Measurements from ENCODE around the gene CTNNAL1.

Gene CTNNAL1

GRCh38 chr9:109033941-109034700 lies 20.8 kb upstream of the CTNNAL1 start:
- H3K36me3 ChIP-seq (ENCODE audit: insufficient read depth, low read length) = peaks cover 56% of the 10 kb centered on the region
- no peaks in the 10 kb centered on the region for H3K27me3 ChIP-seq (ENCODE audit: insufficient read depth, low read length)
- H3K4me3 ChIP-seq (ENCODE audit: low read depth, low read length, poor library complexity, severe bottlenecking) = no peak overlapping the region
- no peak for TF ChIP-seq CTCF (IDR thresholded peaks at IDR 0.05; ENCODE audit: low read length)
- TF ChIP-seq EZH2 (IDR thresholded peaks at IDR 0.05; ENCODE audit: borderline replicate concordance, low read length) = no peak
- H3K4me1 ChIP-seq (ENCODE audit: insufficient read depth, low read length, severe bottlenecking) = no peaks in the 10 kb centered on the region
- H3K9me3 ChIP-seq (ENCODE audit: low read length) = no peaks in the 10 kb centered on the region
- H3K27ac ChIP-seq (ENCODE audit: low read depth, low read length, poor library complexity, severe bottlenecking) = no peak overlapping the region
- H2AFZ ChIP-seq (ENCODE audit: low read length) = no peak overlapping the region
- no peaks in the 10 kb centered on the region for H3F3A ChIP-seq (ENCODE audit: insufficient read depth, low read length)
- no peaks in the 10 kb centered on the region for H3K79me2 ChIP-seq (ENCODE audit: insufficient read depth, low read length)
- H3K4me2 ChIP-seq (ENCODE audit: low read length) = no peak overlapping the region
- no peak overlapping the region for H3K9ac ChIP-seq (ENCODE audit: low read length)
- no peaks in the 10 kb centered on the region for H3K9me2 ChIP-seq (ENCODE audit: low read depth, low read length)
- H4K20me1 ChIP-seq (ENCODE audit: insufficient read depth, low read length) = no peaks in the 10 kb centered on the region

GRCh38 chr9:109031241-109031640 lies 17.9 kb upstream of the CTNNAL1 start:
- peaks cover 36% of the 10 kb centered on the region for H3K36me3 ChIP-seq (ENCODE audit: insufficient read depth, low read length)
- H3K4me2 ChIP-seq (ENCODE audit: low read length) = no peak overlapping the region
- H3K27ac ChIP-seq (ENCODE audit: low read depth, low read length, poor library complexity, severe bottlenecking) = no peak overlapping the region
- TF ChIP-seq EZH2 (IDR thresholded peaks at IDR 0.05; ENCODE audit: borderline replicate concordance, low read length) (no peak), CTCF (IDR thresholded peaks at IDR 0.05; ENCODE audit: low read length) (no peak)
- no peaks in the 10 kb centered on the region for H3K9me3 ChIP-seq (ENCODE audit: low read length)
- H4K20me1 ChIP-seq (ENCODE audit: insufficient read depth, low read length) = no peaks in the 10 kb centered on the region
- no peaks in the 10 kb centered on the region for H3K9me2 ChIP-seq (ENCODE audit: low read depth, low read length)
- H3K27me3 ChIP-seq (ENCODE audit: insufficient read depth, low read length) = no peaks in the 10 kb centered on the region
- H3K4me1 ChIP-seq (ENCODE audit: insufficient read depth, low read length, severe bottlenecking) = no peaks in the 10 kb centered on the region
- H3K79me2 ChIP-seq (ENCODE audit: insufficient read depth, low read length) = no peaks in the 10 kb centered on the region
- H3F3A ChIP-seq (ENCODE audit: insufficient read depth, low read length) = no peaks in the 10 kb centered on the region
- no peak overlapping the region for H3K9ac ChIP-seq (ENCODE audit: low read length)
- H2AFZ ChIP-seq (ENCODE audit: low read length) = no peak overlapping the region
- H3K4me3 ChIP-seq (ENCODE audit: low read depth, low read length, poor library complexity, severe bottlenecking) = no peak overlapping the region

GRCh38 chr9:109030426-109030825 lies 17.1 kb upstream of the CTNNAL1 start:
- Histone ChIP-seq H3K9me3 (ENCODE audit: low read length) (no peaks in the 10 kb centered on the region), H3K9me2 (ENCODE audit: low read depth, low read length) (no peaks in the 10 kb centered on the region), H3K27me3 (ENCODE audit: insufficient read depth, low read length) (no peaks in the 10 kb centered on the region), H3K79me2 (ENCODE audit: insufficient read depth, low read length) (no peaks in the 10 kb centered on the region), H2AFZ (ENCODE audit: low read length) (no peak overlapping the region), H3K4me2 (ENCODE audit: low read length) (no peak overlapping the region), H3K9ac (ENCODE audit: low read length) (no peak overlapping the region), H3K4me3 (ENCODE audit: low read depth, low read length, poor library complexity, severe bottlenecking) (no peak overlapping the region), H3K4me1 (ENCODE audit: insufficient read depth, low read length, severe bottlenecking) (no peaks in the 10 kb centered on the region), H3K27ac (ENCODE audit: low read depth, low read length, poor library complexity, severe bottlenecking) (no peak overlapping the region), H4K20me1 (ENCODE audit: insufficient read depth, low read length) (no peaks in the 10 kb centered on the region), H3F3A (ENCODE audit: insufficient read depth, low read length) (no peaks in the 10 kb centered on the region), H3K36me3 (ENCODE audit: insufficient read depth, low read length) (peaks cover 30% of the 10 kb centered on the region)
- no peak for TF ChIP-seq EZH2 (IDR thresholded peaks at IDR 0.05; ENCODE audit: borderline replicate concordance, low read length)
- no peak for TF ChIP-seq CTCF (IDR thresholded peaks at IDR 0.05; ENCODE audit: low read length)

All from OCI-LY1 (cell line).